Measurements from ENCODE around the gene CORO7.
"Not testable (repeated sequence)": the region's sequence is repeated elsewhere in the genome, so short reads cannot be mapped to it uniquely, and the experiment has no call there.

CORO7 gene

GRCh38 chr16:4337540-4338088 is 78.8 kb downstream of the CORO7 start:
- no peak for TF ChIP-seq CTCF (IDR thresholded peaks at IDR 0.05; ENCODE audit: low read depth, low read length)
- H3K4me3 ChIP-seq (ENCODE audit: low read depth, low read length) = no peak overlapping the region
- in situ Hi-C loops (cut with HindIII; ENCODE audit: low sequenced_read_pairs) = no loop called here
- DNase-seq (ENCODE audit: low read depth, low spot score) = no peak

DNA sequence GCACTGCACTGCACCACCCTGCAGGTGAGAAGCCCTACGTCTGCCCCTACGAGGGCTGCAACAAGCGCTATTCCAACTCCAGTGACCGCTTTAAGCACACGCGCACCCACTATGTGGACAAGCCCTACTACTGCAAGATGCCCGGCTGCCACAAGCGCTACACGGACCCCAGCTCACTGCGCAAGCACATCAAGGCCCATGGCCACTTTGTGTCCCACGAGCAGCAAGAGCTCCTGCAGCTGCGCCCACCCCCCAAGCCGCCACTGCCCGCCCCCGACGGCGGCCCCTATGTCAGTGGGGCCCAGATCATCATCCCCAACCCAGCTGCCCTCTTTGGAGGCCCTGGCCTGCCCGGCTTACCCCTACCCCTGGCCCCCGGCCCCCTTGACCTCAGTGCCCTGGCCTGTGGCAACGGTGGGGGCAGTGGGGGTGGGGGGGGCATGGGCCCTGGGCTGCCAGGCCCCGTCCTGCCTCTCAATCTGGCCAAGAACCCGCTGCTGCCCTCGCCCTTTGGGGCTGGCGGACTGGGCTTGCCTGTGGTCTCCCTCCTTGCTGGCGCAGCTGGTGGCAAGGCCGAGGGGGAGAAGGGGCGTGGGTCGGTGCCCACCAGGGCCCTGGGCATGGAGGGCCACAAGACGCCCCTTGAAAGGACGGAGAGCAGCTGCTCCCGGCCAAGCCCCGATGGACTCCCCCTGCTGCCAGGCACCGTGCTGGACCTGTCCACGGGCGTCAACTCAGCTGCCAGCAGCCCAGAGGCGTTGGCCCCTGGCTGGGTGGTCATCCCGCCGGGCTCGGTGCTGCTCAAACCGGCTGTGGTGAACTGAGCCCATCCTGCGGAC is 79.5 kb downstream of the CORO7 start:
- in situ Hi-C loops (cut with HindIII; ENCODE audit: low sequenced_read_pairs) = no loop called here
- no peak for TF ChIP-seq CTCF (IDR thresholded peaks at IDR 0.05; ENCODE audit: low read depth, low read length)
- no peak for DNase-seq (ENCODE audit: low read depth, low spot score)
- H3K4me3 ChIP-seq (ENCODE audit: low read depth, low read length) = no peak overlapping the region

DNA sequence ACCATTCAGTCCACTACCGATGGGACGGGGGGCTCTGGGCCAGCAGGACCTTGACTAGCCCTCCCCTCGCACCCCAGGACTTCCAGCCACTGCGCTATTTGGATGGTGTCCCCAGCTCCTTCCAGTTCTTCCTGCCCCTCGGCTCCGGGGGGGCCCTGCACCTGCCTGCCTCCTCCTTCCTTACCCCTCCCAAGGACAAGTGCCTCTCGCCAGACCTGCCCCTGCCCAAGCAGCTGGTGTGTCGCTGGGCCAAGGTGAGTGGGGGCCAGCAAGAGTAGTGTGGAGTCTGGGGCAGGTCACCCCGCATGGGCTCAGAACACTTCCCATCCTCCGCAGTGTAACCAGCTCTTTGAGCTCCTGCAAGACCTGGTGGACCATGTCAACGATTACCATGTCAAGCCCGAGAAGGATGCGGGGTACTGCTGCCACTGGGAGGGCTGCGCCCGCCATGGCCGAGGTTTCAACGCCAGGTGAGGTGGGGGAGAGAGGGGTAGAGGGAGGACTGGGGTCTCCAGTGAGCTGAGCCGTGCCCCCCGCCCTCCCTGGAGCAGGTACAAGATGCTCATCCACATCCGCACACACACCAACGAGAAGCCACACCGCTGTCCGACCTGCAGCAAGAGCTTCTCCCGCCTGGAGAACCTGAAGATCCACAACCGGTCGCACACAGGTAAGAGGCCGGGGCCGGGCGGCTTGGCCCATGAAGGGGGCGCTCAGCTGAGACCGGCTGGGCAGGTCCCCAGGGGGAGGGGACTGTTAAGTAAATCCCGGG is 81.5 kb downstream of the CORO7 start:
- DNase-seq (ENCODE audit: low read depth, low spot score) = no peak
- TF ChIP-seq CTCF (IDR thresholded peaks at IDR 0.05; ENCODE audit: low read depth, low read length) = no peak
- H3K4me3 ChIP-seq (ENCODE audit: low read depth, low read length) = no peak overlapping the region
- in situ Hi-C loops (cut with HindIII; ENCODE audit: low sequenced_read_pairs) = no loop called here

DNA sequence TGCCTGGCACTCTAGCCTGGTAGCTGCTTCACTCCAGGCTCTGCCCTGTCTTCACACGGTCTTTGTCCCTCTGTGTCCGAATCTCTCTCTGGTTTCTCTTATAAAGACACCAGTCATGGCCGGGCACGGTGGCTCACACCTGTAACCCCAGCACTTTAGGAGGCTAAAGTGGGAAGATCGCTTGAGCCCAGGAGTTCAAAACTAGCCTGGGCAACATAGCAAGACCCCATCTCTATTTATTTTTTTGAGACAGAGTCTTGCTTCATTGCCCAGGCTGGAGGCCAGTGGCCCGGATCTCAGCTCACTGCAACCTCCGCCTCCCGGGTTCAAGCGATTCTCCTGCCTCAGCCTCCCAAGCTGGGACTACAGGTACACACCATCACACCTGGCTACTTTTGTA is 82.7 kb downstream of the CORO7 start:
- in situ Hi-C loops (cut with HindIII; ENCODE audit: low sequenced_read_pairs); H3K4me3 ChIP-seq (ENCODE audit: low read depth, low read length); DNase-seq (ENCODE audit: low read depth, low spot score): not testable (repeated sequence)

- H3K4me3 ChIP-seq (ENCODE audit: low read depth, low read length) = no peak overlapping the region
- TF ChIP-seq CTCF (IDR thresholded peaks at IDR 0.05; ENCODE audit: low read depth, low read length) = no peak
- in situ Hi-C loops (cut with HindIII; ENCODE audit: low sequenced_read_pairs) = no loop called here
- no peak for DNase-seq (ENCODE audit: low read depth, low spot score)
Observed at GRCh38 chr16:4333308-4333638, 83.1 kb downstream of the CORO7 start.

GRCh38 chr16:4332623-4333307 is 83.6 kb downstream of the CORO7 start:
- TF ChIP-seq CTCF (IDR thresholded peaks at IDR 0.05; ENCODE audit: low read depth, low read length) = no peak
- H3K4me3 ChIP-seq (ENCODE audit: low read depth, low read length) = no peak overlapping the region
- in situ Hi-C loops (cut with HindIII; ENCODE audit: low sequenced_read_pairs) = no loop called here
- DNase-seq (ENCODE audit: low read depth, low spot score) = no peak

Measured in astrocyte of the spinal cord (primary cell).